Testis (tissue), 3 donors: ENCODE results near the gene ZNF76. TPM values are rescaled to one million over a fixed set of nuclear protein-coding genes. Genes with fewer than 3 reads are reported as not detected.

Source experiments
- DNase-seq: peaks from one replicate; pipeline ENCODE4 v3.0.0-alpha.2; 2019
- H3K27ac ChIP-seq, 2 donors: fragments of 200-600 bp; sonication (generic); one replicate each; pipeline ENCODE4 v1.5.1; 2019
- H3K27me3 ChIP-seq: fragments of 200-600 bp; sonication (generic); one replicate; pipeline ENCODE4 v1.5.1; 2019
- H3K36me3 ChIP-seq: fragments of 200-600 bp; sonication (generic); one replicate; pipeline ENCODE4 v1.5.1; 2017; ENCODE audit warnings: low read depth; ENCODE audit errors: missing control alignments
- H3K4me1 ChIP-seq: fragments of 200-600 bp; sonication (generic); one replicate; pipeline ENCODE4 v1.5.1; 2019
- H3K4me3 ChIP-seq, 2 donors: fragments of 200-600 bp; sonication (generic); one replicate each; pipeline ENCODE4 v1.5.1; 2017 to 2019
- H3K9me3 ChIP-seq: fragments of 200-600 bp; sonication (generic); one replicate; pipeline ENCODE4 v1.5.1; 2017
- CTCF ChIP-seq, 3 experiments: fragments of 450-650 bp in 2 of 3; fragments of 200-600 bp in 1 of 3; sonication (generic) in 1 of 3; IDR thresholded peaks; one replicate each; pipeline ENCODE4 v1.5.1; 2016 to 2019; ENCODE audit warnings: antibody characterized with exemption in 3 of 3, mild to moderate bottlenecking in 2 of 3, moderate library complexity in 1 of 3
- POLR2A ChIP-seq: fragments of 450-650 bp; IDR thresholded peaks from one replicate; pipeline ENCODE4 v1.6.1; 2017; ENCODE audit warnings: antibody characterized with exemption, mild to moderate bottlenecking, moderate library complexity
- WGBS, 2 donors: methylation state at CpG; one replicate each; pipeline ENCODE4 v1.1.5; 2018; 5-methylcytosine and 5-hydroxymethylcytosine counted together
- intact Hi-C: fragments of 100-400 bp; cut with DNase I; formaldehyde crosslinking; loops from one replicate; pipeline ENCODE4 v1.15.1; 2023; ENCODE audit warnings: low total_unique reads
- polyA plus RNA-seq: library from polyadenylated mRNA; stranded (reverse); fragments of 350-450 nt; fragmentation: Illumina TruSeq; extraction: RNeasy Lipid Tissue Mini Kit (QIAGEN cat#74804); gene quantifications from one replicate; pipeline ENCODE4 v1.2.3, GENCODE V29; 2014; ENCODE audit warnings: low read depth, low replicate concordance; ENCODE audit not compliant: insufficient read depth
- total RNA-seq, 2 donors: library from RNA; depleted of rRNA; stranded (reverse); fragments of >200 nt; gene quantifications; one replicate each; pipeline ENCODE4 v1.2.3, GENCODE V29; 2016

The ZNF76 gene
- total and polyA plus RNA-seq, 3 donors from 2014 or later: 76.9 to 97.3 (median 81.3) TPM

GRCh38 chr6:35260591-35261570 lies 1.3 kb downstream of the ZNF76 start:
- peaks cover 20% of the 10 kb centered on the region for H3K4me1 ChIP-seq
- 55 to 66% methylated on average over 6 of the region's 6 CpGs for WGBS, 2 donors
- no peaks in the 10 kb centered on the region for H3K9me3 ChIP-seq
- H3K36me3 ChIP-seq: no peaks in the 10 kb centered on the region
- peak overlapping the region; percentile 76 to 94 for H3K4me3 ChIP-seq
- peak overlapping the region; percentile 92 to 96 for H3K27ac ChIP-seq
- H3K27me3 ChIP-seq: no peaks in the 10 kb centered on the region
- intact Hi-C loops: no loop called here
- no peak for DNase-seq
- TF ChIP-seq POLR2A (no peak), CTCF (IDR thresholded peaks at IDR 0.05) (no peak)

GRCh38 chr6:35262596-35262995 lies 3.1 kb downstream of the ZNF76 start:
- H3K9me3 ChIP-seq: no peaks in the 10 kb centered on the region
- no peaks in the 10 kb centered on the region for H3K36me3 ChIP-seq
- no peak overlapping the region for H3K27ac ChIP-seq
- intact Hi-C loops: no loop called here
- H3K4me1 ChIP-seq: peaks cover 20% of the 10 kb centered on the region
- H3K27me3 ChIP-seq: no peaks in the 10 kb centered on the region
- TF ChIP-seq POLR2A: no peak
- TF ChIP-seq CTCF (IDR thresholded peaks at IDR 0.05): no peak
- no peak for DNase-seq
- H3K4me3 ChIP-seq: no peak overlapping the region
- WGBS, 2 donors: 32 to 68% methylated on average over 2 of the region's 2 CpGs

GRCh38 chr6:35264550-35265274 lies 5.2 kb downstream of the ZNF76 start:
- no peak for DNase-seq
- intact Hi-C loops: no loop called here
- Histone ChIP-seq H3K4me1 (peaks cover 9% of the 10 kb centered on the region), H3K27ac (no peak overlapping the region), H3K9me3 (no peaks in the 10 kb centered on the region), H3K27me3 (no peaks in the 10 kb centered on the region), H3K36me3 (no peaks in the 10 kb centered on the region), H3K4me3 (no peak overlapping the region)
- TF ChIP-seq CTCF (IDR thresholded peaks at IDR 0.05) (no peak), POLR2A (no peak)

- intact Hi-C loops: no loop called here
- peaks cover 5% of the 10 kb centered on the region for H3K4me1 ChIP-seq
- no peaks in the 10 kb centered on the region for H3K9me3 ChIP-seq
- H3K27me3 ChIP-seq: no peaks in the 10 kb centered on the region
- no peak for DNase-seq
- H3K36me3 ChIP-seq: no peaks in the 10 kb centered on the region
- H3K27ac ChIP-seq: no peak overlapping the region
- H3K4me3 ChIP-seq: no peak overlapping the region
- 91 to 92% methylated on average over 2 of the region's 2 CpGs for WGBS, 2 donors
- no peak for TF ChIP-seq POLR2A
- no peak for TF ChIP-seq CTCF (IDR thresholded peaks at IDR 0.05)
Measured at GRCh38 chr6:35265523-35265922, 6.0 kb downstream of the ZNF76 start.
